AG20443 (cell line): ENCODE results near the gene ADRA2B.
"Not testable (repeated sequence)": the region's sequence is repeated elsewhere in the genome, so short reads cannot be mapped to it uniquely, and the experiment has no call there.

Experiments used
- DNase-seq: peaks from one replicate; pipeline ENCODE4 v3.0.0; 2012; ENCODE audit warnings: low spot score, mixed read lengths

ADRA2B gene

DNA sequence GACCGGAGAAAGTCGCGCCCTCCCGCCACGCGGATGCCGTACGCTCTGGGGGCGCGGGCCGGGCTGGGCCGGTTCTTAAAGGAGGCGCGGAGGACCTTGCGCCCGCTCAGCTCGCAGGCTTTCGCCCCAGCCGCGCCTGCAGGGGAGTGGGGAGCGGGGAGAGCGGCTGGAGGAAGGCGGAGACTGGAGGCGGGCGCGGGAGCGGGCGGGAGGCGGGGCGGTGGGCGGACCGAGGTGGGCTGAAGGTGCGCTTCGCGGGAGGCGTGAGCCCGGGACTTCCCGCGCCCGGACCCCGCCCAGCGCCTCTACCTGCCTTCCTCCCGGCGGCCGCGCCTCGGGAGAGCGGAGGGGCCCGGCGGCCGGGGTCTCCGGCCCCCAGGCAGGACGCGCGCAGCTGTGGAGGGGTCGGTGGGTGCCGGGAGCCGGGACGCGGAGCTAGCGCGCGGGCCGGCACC lies at the start of gene ADRA2B:
TSS of gene ADRA2B (minus strand) at position 148 of the 455 bp plus-strand sequence. CDS start 422 bp downstream, outside the sequence.
- peak; percentile 50 for DNase-seq

GRCh38 chr2:96164459-96165184 lies 48.3 kb upstream of the ADRA2B start:
- DNase-seq, result no peak

GRCh38 chr2:96163768-96164429 lies 47.5 kb upstream of the ADRA2B start:
- no peak for DNase-seq

GRCh38 chr2:96163415-96163767 lies 47.0 kb upstream of the ADRA2B start:
- DNase-seq, result no peak

DNA sequence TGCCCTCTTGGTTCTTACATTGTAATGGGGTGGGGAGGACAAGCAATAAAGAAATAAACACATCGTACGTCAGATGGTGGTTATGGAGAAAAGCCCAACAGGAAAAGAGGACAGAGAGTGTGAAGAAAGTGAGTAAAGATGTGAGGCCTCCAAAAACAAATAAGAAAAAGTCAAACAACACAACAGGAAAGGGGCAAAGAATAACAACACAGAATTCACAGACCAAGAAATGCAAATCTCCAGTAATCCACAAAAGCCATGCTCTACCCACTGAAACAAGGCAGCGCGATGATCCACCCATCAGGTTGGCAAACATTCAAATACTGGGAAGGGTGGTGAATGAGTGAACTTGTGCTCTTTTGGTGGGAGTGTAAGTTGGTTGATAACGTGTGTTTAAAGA lies 45.5 kb upstream of the ADRA2B start:
- no peak for DNase-seq

DNA sequence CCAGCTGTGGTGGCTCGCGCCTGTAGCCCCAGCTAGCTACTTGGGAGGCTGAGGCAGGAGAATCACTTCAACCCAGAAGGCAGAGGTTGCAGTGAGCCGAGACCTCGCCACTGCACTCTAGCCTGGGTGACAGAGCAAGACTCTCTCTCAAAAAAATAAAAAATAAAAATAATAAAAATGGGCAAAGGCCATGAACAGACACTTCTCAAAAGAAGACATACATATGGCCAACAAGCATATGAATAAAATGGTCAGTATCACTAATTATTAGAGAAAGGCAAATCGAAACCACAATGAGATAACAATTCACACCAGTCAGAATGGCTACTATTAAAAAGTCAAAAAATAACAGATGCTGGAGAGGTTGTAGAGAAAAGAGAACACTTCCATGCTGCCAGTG lies 44.0 kb upstream of the ADRA2B start:
- DNase-seq, result not testable (repeated sequence)

DNA sequence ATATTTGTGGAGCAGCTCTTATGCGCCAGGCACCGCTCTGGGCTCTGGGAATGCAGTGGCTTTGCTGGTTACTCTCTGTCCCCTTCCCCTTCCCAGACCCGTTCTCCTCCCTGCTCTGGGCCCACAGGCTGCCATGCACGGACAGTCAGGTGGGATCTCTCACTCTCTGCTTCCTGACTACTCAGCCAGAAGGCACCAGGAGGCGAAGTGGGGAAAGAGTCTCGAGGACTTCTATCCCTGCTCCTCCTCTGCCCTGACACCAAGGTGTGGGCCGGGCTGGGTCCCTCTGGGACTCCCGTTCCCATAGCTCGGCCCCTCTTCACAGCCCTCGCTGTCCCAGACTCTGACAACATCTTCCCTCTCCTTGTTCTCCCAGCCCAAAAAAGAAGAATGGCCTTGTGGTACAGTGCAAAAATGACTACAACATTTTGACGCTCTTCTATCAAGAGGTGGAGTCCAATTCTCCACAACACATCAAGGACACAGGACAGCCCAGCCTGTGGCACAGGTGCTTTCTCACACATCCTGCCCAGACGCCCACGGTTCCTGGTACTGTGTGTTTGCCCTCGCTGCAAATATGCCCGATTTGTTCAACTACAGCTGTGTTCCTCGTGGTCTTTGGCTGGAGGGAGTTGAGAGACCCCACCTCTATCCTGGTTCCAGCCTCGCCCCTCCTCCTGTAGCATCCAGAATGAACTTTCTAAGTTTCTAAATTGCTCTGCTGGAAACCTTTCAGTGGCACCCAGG lies 42.9 kb upstream of the ADRA2B start:
- peak; percentile 7 for DNase-seq

GRCh38 chr2:96158554-96158940 lies 42.2 kb upstream of the ADRA2B start:
- no peak for DNase-seq

DNA sequence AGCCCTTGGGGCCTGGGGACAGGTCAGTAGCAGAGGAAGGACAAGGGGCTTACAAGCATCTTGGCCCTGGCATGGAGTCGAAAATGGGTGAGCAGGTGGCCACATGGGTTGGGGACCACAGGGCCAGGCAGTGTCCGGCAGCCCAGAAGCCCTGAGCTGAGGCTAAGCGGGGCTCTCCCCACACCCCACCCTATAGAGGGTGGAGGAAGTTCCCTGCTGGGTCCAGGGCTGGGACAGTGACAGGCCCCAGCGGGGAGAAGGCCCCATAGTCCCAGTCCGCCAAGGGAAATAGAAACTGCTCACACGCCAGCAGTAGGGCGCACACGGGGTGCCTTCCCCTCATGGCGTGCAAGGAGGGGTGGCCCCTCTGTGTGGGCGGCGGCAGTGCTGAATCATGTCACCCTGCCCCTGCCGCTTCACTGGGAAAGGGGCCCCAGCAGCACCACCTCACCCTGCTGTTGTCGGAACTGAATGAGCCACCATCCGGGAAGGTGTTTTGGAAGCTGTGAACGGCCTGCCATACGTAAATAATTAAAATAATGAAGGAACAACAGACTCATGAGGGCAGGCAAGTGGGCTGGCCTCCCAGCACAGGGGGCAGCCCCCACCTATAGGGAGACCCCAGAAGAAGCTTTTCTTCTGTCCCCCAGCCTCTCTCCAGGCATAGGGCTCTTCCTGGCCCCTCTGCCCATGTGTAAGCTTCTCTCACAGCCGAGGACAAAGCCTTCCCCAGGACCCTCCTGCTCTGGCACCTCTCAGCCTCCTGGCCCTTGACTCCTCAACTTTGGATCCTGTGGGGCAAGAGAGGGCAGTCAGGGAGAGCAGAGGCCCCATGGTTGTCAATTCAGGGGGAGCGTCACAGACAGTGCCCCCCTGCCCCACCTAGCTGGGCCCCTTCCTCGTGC lies 41.5 kb upstream of the ADRA2B start:
- DNase-seq, result no peak

DNA sequence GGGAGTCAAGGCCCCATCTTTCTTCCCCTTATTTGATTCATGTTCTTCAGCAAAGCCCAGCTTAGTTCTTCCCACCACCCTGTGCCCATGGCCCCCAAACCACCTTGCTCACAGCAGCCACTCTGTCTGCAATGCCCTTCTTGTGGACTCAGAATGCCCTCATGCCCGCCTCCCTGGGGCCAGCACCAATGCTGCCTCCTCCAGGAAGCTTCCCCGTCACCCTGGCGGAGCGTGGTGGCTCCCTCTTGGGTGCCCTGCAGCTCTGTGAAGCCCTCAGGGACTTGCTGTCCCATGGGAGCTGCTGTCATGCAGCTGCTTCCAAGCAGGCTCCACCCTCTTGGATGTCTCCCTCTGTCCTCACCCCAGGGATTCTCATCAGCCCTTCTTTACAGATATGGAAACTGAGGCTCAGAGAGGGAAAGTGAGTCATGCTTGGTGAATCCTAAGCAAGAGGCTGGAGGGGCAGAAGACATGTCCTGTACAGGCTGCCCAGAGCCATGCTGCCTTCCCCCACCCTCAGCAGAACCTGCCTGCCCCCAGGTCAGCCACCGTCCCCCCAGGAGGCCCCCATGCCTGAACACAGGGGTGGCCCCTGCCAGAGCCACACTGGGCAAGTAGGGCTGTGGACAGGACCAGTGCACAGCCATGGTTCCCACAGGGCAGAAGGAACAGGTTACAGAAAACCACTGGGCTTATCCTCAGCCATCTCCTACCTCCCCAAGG lies 40.7 kb upstream of the ADRA2B start:
- no peak for DNase-seq

DNA sequence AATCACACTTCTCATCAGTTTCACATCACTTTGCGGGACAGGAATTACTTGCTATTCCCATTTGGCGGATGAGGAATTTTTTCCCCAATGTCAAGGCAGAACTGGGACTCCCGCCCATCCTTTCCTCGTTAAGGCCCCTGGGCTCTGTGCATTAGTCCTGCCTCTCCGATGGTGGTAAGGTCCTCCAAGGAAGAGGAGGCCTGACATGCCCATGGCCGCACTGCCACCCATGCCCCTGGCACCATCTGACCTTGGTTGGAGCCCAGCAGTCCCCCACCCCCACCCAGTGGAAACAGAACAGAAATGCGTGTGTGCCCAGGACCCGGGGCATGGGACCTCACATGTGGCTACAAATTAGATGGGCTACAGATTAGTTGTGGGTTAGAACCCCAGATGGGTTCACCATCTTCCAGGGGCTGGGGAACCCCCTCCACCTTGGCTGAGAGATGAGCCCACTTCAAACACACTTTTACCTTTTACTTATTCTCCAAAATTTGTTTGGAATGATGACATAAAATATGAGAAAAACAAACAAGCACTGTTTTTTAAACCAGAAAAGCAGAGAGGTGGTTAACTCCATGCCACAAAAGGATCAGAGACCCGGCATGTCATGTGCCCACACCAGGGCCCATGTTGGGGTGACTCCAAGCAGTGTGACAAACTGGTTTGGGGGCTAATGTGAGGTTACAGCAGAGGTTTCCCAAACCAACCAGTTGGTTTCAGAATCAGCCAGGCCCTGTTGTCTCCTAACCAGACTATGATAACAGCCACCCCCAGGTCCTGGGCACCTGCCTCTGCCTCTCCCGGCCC lies 39.8 kb upstream of the ADRA2B start:
- DNase-seq, result no peak

GRCh38 chr2:96154506-96155380 lies 38.4 kb upstream of the ADRA2B start:
- DNase-seq, result no peak

DNA sequence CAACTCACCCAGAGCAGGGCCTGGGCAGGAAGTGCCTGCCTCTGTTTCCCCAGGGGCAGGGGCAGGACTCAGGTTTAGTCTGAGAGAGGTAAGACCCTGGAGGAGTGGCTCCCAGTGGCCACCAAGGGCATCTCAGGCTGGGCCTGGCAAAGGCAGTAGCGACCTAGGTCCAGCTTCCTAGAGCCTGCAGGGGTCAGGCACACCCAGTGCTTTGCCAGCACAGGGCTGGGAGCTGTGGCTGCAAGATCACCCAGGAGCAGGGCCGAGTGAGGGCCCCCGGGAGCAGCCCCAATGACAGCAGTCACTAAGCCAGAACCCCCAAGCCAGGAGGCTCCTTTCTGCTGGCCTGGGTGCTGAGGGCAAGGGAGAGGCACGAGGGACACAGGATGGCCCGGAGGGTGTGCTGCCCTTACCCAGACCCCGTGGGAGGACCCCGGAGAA lies 37.6 kb upstream of the ADRA2B start:
- DNase-seq, result no peak

DNA sequence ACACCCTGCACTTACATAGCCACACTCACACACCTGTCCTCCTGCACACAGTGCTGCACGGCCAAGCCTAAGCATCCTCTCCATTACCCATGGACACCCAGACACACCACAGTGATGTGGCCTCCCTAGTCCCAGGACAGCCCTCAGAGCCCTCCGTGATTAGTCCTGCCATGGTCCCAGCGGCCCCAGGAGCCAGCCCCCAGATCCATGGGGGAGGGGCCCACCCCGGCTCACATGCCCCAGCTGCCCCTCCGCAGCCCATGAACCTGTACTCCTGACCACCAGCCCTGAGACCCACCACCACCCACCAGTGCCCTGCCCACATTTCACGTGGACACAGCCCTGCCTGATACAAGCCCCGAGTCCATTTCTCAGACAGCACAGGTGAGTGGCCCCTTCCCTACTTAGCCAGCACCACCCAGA lies 36.9 kb upstream of the ADRA2B start:
- DNase-seq, result no peak

DNA sequence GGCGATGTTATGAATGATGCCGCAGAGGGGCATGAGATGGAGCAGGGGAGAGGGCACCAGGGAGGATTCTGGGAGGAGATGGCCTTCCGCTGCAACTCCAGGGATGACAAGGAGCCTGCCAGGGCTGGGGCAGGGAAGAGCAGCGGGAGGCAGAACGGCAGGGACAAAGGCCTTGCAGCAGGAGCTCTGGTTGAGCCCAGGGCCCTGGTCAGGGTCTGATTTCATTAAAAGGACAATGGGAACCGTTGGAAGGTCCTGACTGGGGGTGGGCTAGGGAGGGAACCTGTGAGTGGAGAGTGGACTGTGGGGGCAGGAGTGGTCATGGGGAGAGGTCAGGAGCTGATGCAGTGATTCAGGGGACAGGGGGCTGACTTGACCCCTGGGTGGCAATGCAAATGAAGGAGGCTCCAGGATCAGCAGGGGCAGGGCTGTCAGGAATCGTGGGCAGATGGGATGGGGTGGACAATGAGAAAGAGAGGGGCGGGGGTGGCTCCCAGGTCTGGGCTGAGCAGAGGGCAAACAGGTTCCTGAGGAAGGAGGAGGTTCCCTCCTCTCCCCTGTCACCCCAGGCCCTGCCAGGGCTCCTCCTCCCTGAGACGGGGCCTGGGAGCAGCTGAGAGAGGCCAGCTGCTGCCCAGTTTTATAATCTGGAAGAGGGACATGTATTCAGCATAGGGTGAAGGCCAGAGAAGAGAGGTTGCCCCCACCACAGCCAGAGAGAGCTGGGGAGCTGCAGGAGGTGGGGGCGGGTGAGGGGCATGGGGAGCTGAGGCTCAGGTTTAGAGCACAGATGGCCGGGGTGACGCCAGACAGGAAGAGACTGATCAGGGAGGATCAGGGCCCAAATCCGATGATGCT lies 36.2 kb upstream of the ADRA2B start:
- no peak for DNase-seq

GRCh38 chr2:96151595-96152303 lies 35.4 kb upstream of the ADRA2B start:
- no peak for DNase-seq

GRCh38 chr2:96150791-96151594 lies 34.6 kb upstream of the ADRA2B start:
- DNase-seq, result no peak
